GM08714 (cell line): ENCODE measurements around the gene PRPH.

Source experiments
- H3K4me3 ChIP-seq: fragments of 200-500 bp; sonication (Bioruptor generic); 2 replicates; pipeline ENCODE4 v1.5.1; 2014; ENCODE audit warnings: mild to moderate bottlenecking, low read length, inconsistent platforms
- ZNF274 ChIP-seq: IDR thresholded peaks from 2 replicates; pipeline ENCODE4 v1.6.1; 2012; ENCODE audit warnings: mild to moderate bottlenecking, low read depth, low read length

Gene PRPH

DNA sequence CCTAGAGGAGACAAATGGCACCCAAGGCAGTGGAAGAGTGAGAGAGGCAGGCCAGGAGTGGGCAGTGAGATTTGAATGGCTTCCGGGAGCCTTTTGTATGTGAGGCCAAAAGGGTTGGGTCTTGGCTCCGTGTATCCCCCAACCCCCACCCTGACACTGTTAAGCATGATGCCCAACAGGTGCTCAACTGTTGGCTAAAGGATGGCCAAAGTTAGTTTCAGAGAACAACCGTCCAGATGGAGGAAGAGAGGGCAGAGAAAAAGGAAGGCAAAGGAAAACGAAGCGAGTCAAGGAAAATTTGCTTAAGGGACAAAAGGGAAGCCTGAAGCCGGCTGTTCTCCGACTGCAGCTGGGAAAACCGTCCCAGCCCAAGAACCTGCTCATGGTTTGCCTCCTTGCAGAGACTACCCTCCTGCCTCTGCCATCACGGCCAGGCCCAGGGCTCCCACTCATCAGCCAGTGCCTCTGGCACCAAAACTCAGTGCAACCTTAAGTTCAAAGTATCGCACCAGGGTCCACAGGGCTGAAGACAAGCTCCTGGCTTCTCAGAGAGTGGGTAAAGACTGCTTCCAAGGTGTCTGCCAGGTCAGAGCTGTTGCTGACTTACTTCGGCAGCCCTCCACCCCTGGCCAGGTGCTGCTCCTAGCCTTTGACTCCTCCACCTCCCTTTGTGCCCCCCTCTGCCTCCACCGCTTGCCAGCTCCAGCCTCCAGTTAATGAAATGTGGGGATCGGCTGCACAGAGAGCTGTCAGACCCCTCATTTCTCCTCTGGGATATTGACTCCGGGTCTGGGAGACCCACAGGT is 46.2 kb downstream of the PRPH start:
- no peak for TF ChIP-seq ZNF274
- no peak overlapping the region for H3K4me3 ChIP-seq

DNA sequence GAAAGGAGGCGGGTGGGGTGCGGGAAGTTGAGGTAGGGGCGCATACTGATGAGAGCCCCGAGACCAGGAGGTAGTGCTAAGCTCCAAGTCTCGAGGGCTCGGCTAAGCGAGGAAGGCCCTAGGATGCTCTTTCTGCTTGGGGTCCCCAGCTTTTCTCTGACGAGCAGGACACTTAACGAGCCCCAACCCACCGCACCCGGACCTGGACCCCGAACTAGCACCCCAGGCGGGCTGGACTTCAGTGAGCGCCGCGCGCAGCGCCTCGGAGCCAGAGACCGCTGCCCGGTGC is 46.8 kb downstream of the PRPH start:
- no peak for TF ChIP-seq ZNF274
- no peak overlapping the region for H3K4me3 ChIP-seq

GRCh38 chr12:49342066-49342913 is 47.3 kb downstream of the PRPH start:
- no peak overlapping the region; the same call in 1 of the 2 replicates for H3K4me3 ChIP-seq
- no peak for TF ChIP-seq ZNF274

GRCh38 chr12:49342914-49343731 is 48.2 kb downstream of the PRPH start:
- H3K4me3 ChIP-seq, result no peak overlapping the region; the same call in 1 of the 2 replicates
- TF ChIP-seq ZNF274, result no peak

DNA sequence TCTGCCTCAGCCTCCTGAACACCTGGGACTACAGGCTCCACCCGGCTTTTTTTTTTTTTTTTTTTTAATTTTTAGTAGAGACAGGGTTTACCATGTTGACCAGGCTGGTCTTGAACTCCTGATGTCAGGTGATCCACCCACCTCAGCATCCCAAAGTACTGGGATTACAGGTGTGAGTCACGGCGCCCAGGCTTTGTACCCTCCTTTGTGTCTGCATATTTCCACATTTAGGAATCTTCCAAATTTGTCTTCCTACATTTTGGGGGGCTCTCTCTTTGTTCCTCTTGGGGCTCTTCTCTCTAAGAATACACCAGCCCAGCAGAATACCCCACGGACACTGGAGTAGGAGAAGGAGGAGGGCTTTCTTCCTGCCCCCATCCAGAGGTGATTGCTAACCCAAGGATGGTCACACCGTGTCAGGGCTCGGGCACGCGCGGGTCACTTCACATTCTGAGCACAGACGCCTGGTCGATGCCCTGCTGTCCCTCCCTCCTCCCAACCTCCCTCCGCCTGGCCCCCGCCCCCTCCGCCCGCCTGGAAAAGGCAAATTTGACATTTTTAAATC is 49.6 kb downstream of the PRPH start:
- H3K4me3 ChIP-seq, result no peak overlapping the region
- no peak for TF ChIP-seq ZNF274

DNA sequence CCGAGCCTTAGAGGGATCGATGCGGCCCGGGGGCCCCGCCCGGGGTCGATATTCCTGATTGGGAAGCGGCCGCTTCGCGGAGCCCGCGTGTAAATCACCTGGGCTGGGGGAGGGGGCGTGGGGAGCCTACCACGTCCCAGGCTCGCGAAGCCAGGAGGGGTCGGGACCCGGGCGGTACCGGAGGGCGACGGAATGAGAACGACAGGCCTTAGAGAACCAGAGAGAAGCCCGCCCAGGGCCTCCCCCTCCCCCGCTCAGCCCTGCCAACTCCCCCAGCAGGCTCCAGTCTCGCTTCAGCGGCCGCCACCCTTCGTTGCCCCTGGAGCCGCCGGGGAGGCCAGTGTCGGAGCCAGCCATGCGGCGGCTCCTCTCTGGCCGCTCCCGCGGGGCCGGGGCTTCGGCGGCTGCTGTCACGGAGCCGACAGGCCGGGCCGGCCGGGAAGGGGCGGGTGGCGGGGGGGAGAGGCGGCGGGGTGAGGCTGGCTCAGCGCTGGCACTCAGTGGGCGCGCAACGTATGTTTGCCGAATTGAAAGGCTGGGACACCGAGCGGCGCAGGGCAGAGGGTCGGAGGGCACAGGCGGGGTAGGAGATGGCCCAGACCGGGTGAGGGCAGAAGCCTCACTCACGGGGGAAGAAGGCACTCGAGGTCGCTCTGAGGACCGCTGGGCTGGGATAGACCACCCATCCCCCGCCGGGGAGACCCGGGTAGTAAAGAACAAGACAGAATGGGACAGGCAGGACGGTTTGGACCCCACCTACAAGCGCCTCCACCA is 50.3 kb downstream of the PRPH start:
- TF ChIP-seq ZNF274, result no peak
- H3K4me3 ChIP-seq, result peak overlapping the region; percentile 35; the same call in 1 of the 2 replicates

DNA sequence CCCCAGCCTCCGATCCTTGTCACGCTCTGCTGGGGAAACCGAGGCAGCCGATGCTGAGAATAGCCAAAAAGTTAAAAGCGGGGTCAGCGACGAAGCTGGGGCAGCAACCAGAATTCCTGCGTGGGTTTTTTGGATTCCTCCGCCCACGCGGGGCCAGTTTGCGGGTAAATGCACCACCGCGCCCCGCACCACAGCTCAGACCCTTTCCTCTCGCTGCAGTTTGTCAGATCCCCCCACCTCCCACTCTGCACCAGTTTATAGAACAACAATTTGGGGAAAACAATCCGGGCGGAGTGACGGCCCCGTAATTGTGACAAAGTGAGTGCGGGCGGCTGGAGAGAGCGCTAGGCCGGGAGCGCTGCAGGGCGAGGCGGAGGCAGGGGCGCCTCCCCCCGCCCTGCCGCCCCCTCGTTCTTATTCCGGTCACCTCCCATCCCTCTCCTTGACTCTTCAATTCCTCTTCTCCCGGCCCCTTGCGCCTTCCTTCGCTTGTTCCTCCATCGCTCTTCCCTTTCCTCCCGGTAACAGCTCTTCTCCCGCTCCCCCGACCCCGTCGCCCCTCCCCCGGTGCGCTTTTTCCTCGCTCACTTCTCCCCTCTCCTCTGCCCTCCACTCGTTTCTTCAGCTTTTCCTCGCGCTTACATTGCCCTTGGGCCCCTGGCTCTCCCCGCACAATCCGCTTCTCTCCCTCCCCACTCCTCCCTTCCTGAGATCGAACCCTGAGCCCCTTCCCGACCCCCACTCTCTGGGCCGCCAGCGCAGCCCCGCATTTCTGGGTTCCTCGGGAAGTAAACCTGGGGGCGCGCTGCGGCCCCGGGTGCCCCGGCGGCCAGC is 51.1 kb downstream of the PRPH start:
- no peak for TF ChIP-seq ZNF274
- peak overlapping the region; percentile 35; the same call in 1 of the 2 replicates for H3K4me3 ChIP-seq

GRCh38 chr12:49346659-49347310 is 51.8 kb downstream of the PRPH start, which contains the start of gene DNAJC22:
Gene DNAJC22 (plus strand): TSS chr12:49346888. CDS start chr12:49348873, 1,985 bp downstream.
- peak within 1 kb of the TSS; percentile 35; the same call in 1 of the 2 replicates for H3K4me3 ChIP-seq
- no peak for TF ChIP-seq ZNF274

GRCh38 chr12:49347311-49348193 is 52.6 kb downstream of the PRPH start:
- peak overlapping the region; percentile 4; the same call in 1 of the 2 replicates for H3K4me3 ChIP-seq
- TF ChIP-seq ZNF274, result no peak
